Neural cell (in vitro differentiated cells): Measurements from ENCODE around the gene TNFRSF4. TPM values are rescaled to one million over a fixed set of nuclear protein-coding genes. Genes with fewer than 3 reads are reported as not detected.

Experiments used
- H2AFZ ChIP-seq: fragments of 200-600, 300-800 bp; sonication (generic), shearing (Covaris generic); 2 replicates; pipeline ENCODE4 v1.6.0; 2014; ENCODE audit warnings: low read depth, mild to moderate bottlenecking, antibody characterized with exemption, low read length, moderate library complexity
- H3F3A ChIP-seq: fragments of 200-600 bp; shearing (Covaris generic); 2 replicates; pipeline ENCODE4 v1.6.1; 2016; ENCODE audit warnings: mild to moderate bottlenecking, moderate library complexity, mixed read lengths, antibody characterized with exemption, low read length; ENCODE audit not compliant: insufficient read depth, poor library complexity, severe bottlenecking
- H3K27ac ChIP-seq: fragments of 200-600, 300-800 bp; sonication (generic), shearing (Covaris generic); 2 replicates; pipeline ENCODE4 v1.5.1; 2014; ENCODE audit warnings: mild to moderate bottlenecking, low read length, moderate library complexity
- H3K27me3 ChIP-seq: fragments of 300-800, 200-600 bp; sonication (generic), shearing (Covaris generic); 2 replicates; pipeline ENCODE4 v1.6.0; 2014; ENCODE audit warnings: mild to moderate bottlenecking, low read depth, low read length, moderate library complexity; ENCODE audit not compliant: insufficient read depth
- H3K36me3 ChIP-seq: fragments of 300-800, 200-600 bp; sonication (generic), shearing (Covaris generic); 2 replicates; pipeline ENCODE4 v1.5.1; 2014; ENCODE audit warnings: mild to moderate bottlenecking, antibody characterized with exemption, low read length, moderate library complexity; ENCODE audit not compliant: insufficient read depth
- H3K4me2 ChIP-seq: fragments of 300-800, 200-600 bp; sonication (generic), shearing (Covaris generic); 2 replicates; pipeline ENCODE4 v1.6.0; 2014; ENCODE audit warnings: mild to moderate bottlenecking, low read length
- H3K4me3 ChIP-seq: fragments of 300-800, 200-600 bp; sonication (generic), shearing (Covaris generic); 2 replicates; pipeline ENCODE4 v1.5.1; 2014; ENCODE audit warnings: mild to moderate bottlenecking, low read length, moderate library complexity
- H3K79me2 ChIP-seq: fragments of 200-600 bp; shearing (Covaris generic); replicated peaks from 2 replicates; pipeline ENCODE4 v1.6.0; 2014; ENCODE audit warnings: mild to moderate bottlenecking, low read length, moderate library complexity; ENCODE audit not compliant: insufficient read depth
- H3K9ac ChIP-seq: fragments of 300-800, 200-600 bp; sonication (generic), shearing (Covaris generic); 2 replicates; pipeline ENCODE4 v1.6.1; 2016; ENCODE audit warnings: mild to moderate bottlenecking, low read length, mixed read lengths
- H3K9me2 ChIP-seq: fragments of 200-600 bp; shearing (Covaris generic); 2 replicates; pipeline ENCODE4 v1.6.1; 2016; ENCODE audit warnings: mild to moderate bottlenecking, low read length, mixed read lengths; ENCODE audit not compliant: insufficient read depth
- H3K9me3 ChIP-seq: fragments of 200-600, 300-800 bp; sonication (generic), shearing (Covaris generic); 2 replicates; pipeline ENCODE4 v1.6.1; 2016; ENCODE audit warnings: mild to moderate bottlenecking, mixed run types, low read length, moderate library complexity, mixed read lengths
- H4K20me1 ChIP-seq: fragments of 200-600 bp; shearing (Covaris generic); 2 replicates; pipeline ENCODE4 v1.6.1; 2016; ENCODE audit warnings: mild to moderate bottlenecking, mixed run types; ENCODE audit not compliant: insufficient read depth
- CTCF ChIP-seq: fragments of 450-650 bp; IDR thresholded peaks from 2 replicates; pipeline ENCODE4 v1.5.1; 2014; ENCODE audit warnings: antibody characterized with exemption, mild to moderate bottlenecking, moderate library complexity; ENCODE audit not compliant: poor library complexity, severe bottlenecking
- EP300 ChIP-seq: fragments of 450-650 bp; conservative IDR thresholded peaks from 2 replicates; pipeline ENCODE4 v1.6.1; 2014; ENCODE audit warnings: antibody characterized with exemption, mild to moderate bottlenecking, moderate library complexity; ENCODE audit not compliant: poor library complexity, severe bottlenecking
- EZH2 ChIP-seq: fragments of 200-600, 300-800 bp; shearing (Covaris generic), sonication (generic); IDR thresholded peaks from 2 replicates; pipeline ENCODE4 v1.6.1; 2014; ENCODE audit warnings: antibody characterized with exemption, low read length, borderline replicate concordance, mild to moderate bottlenecking; ENCODE audit not compliant: insufficient read depth, poor library complexity, severe bottlenecking
- MXI1 ChIP-seq: fragments of 450-650 bp; conservative IDR thresholded peaks from 2 replicates; pipeline ENCODE4 v1.6.1; 2014; ENCODE audit warnings: antibody characterized with exemption, mild to moderate bottlenecking; ENCODE audit not compliant: poor library complexity, severe bottlenecking
- POLR2AphosphoS5 ChIP-seq: IDR thresholded peaks from 2 replicates; pipeline ENCODE4 v1.6.1; 2012
- RAD21 ChIP-seq: fragments of 450-650 bp; conservative IDR thresholded peaks from 2 replicates; pipeline ENCODE4 v1.6.1; 2014; ENCODE audit warnings: antibody characterized with exemption, mild to moderate bottlenecking, moderate library complexity
- REST ChIP-seq: IDR thresholded peaks from 2 replicates; pipeline ENCODE4 v1.6.1; 2012; ENCODE audit warnings: borderline replicate concordance
- SMC3 ChIP-seq: fragments of 450-650 bp; conservative IDR thresholded peaks from 2 replicates; pipeline ENCODE4 v1.6.1; 2014; ENCODE audit warnings: antibody characterized with exemption, mild to moderate bottlenecking, moderate library complexity; ENCODE audit not compliant: poor library complexity
- TAF1 ChIP-seq: IDR thresholded peaks from 2 replicates; pipeline ENCODE4 v1.6.1; 2012; ENCODE audit warnings: low read depth
- polyA plus RNA-seq: library from polyadenylated mRNA; depleted of rRNA; stranded (reverse); fragments of >200 nt; gene quantifications from 2 replicates; pipeline ENCODE4 v1.2.3, GENCODE V29; 2014

Gene TNFRSF4
- polyA plus RNA-seq, 1 donor from 2014 or later: not detected

GRCh38 chr1:1203561-1204424 lies 10.2 kb downstream of the TNFRSF4 start:
- H3K9me3 ChIP-seq: no peaks in the 10 kb centered on the region
- TF ChIP-seq MXI1 (no peak), POLR2AphosphoS5 (no peak), SMC3 (no peak), REST (no peak), EZH2 (no peak), EP300 (no peak), RAD21 (no peak), TAF1 (no peak), CTCF (no peak)
- H3F3A ChIP-seq: no peaks in the 10 kb centered on the region
- H3K79me2 ChIP-seq: no peaks in the 10 kb centered on the region
- H3K4me2 ChIP-seq: no peak overlapping the region
- no peaks in the 10 kb centered on the region for H4K20me1 ChIP-seq
- H3K27me3 ChIP-seq: peaks cover 30% of the 10 kb centered on the region
- no peak overlapping the region for H2AFZ ChIP-seq
- H3K9ac ChIP-seq: no peak overlapping the region
- H3K4me3 ChIP-seq: no peak overlapping the region
- H3K36me3 ChIP-seq: no peaks in the 10 kb centered on the region
- H3K27ac ChIP-seq: no peak overlapping the region
- no peaks in the 10 kb centered on the region for H3K9me2 ChIP-seq

GRCh38 chr1:1202831-1203560 lies 11.0 kb downstream of the TNFRSF4 start:
- no peaks in the 10 kb centered on the region for H3K36me3 ChIP-seq
- H2AFZ ChIP-seq: no peak overlapping the region
- no peak overlapping the region for H3K4me2 ChIP-seq
- no peaks in the 10 kb centered on the region for H3F3A ChIP-seq
- H3K27me3 ChIP-seq: peaks cover 30% of the 10 kb centered on the region
- no peak overlapping the region for H3K27ac ChIP-seq
- no peaks in the 10 kb centered on the region for H3K9me3 ChIP-seq
- H4K20me1 ChIP-seq: no peaks in the 10 kb centered on the region
- H3K9ac ChIP-seq: no peak overlapping the region
- H3K9me2 ChIP-seq: no peaks in the 10 kb centered on the region
- H3K4me3 ChIP-seq: no peak overlapping the region
- no peak for TF ChIP-seq TAF1
- TF ChIP-seq POLR2AphosphoS5: no peak
- no peak for TF ChIP-seq RAD21
- no peak for TF ChIP-seq REST
- TF ChIP-seq EZH2: no peak
- no peak for TF ChIP-seq MXI1
- TF ChIP-seq CTCF: no peak
- no peak for TF ChIP-seq EP300
- no peak for TF ChIP-seq SMC3
- no peaks in the 10 kb centered on the region for H3K79me2 ChIP-seq
